SK-N-SH treated with all-trans-retinoic acid at 6 μM for 48 hours (cell line): ENCODE measurements around the gene CDK7.

Experiments
- CREB5 ChIP-seq: fragments of 250-450 bp; sonication (Bioruptor Pico); IDR thresholded peaks from 2 replicates; pipeline ENCODE4 v1.5.1; 2020; ENCODE audit warnings: low read depth, mild to moderate bottlenecking, moderate library complexity
- RARB ChIP-seq: fragments of 250-450 bp; sonication (Bioruptor Pico); IDR thresholded peaks from 2 replicates; pipeline ENCODE4 v1.8.0; 2021; ENCODE audit warnings: mild to moderate bottlenecking, moderate library complexity
- SNAI2 ChIP-seq: fragments of 250-450 bp; sonication (Bioruptor Pico); IDR thresholded peaks from 2 replicates; pipeline ENCODE4 v1.5.0; 2020; ENCODE audit warnings: mild to moderate bottlenecking, moderate library complexity
- TCF4 ChIP-seq: fragments of 250-450 bp; sonication (Bioruptor Pico); IDR thresholded peaks from 2 replicates; pipeline ENCODE4 v1.8.0; 2021; ENCODE audit warnings: mild to moderate bottlenecking, moderate library complexity, borderline replicate concordance
- TOX ChIP-seq: fragments of 250-450 bp; sonication (Bioruptor Pico); IDR thresholded peaks from 2 replicates; pipeline ENCODE4 v1.8.0; 2021; ENCODE audit warnings: mild to moderate bottlenecking, moderate library complexity, borderline replicate concordance
- ZNF8 ChIP-seq: fragments of 450-650 bp; formaldehyde crosslinking; IDR thresholded peaks from 2 replicates; pipeline ENCODE4 v1.5.0; 2020; ENCODE audit warnings: mild to moderate bottlenecking, moderate library complexity
- TF ChIP-seq, protein P1 (sequence below): fragments of 250-450 bp; sonication (Bioruptor Pico); IDR thresholded peaks from 2 replicates; pipeline ENCODE4 v1.5.1; 2021; ENCODE audit warnings: mild to moderate bottlenecking, moderate library complexity

DNA sequence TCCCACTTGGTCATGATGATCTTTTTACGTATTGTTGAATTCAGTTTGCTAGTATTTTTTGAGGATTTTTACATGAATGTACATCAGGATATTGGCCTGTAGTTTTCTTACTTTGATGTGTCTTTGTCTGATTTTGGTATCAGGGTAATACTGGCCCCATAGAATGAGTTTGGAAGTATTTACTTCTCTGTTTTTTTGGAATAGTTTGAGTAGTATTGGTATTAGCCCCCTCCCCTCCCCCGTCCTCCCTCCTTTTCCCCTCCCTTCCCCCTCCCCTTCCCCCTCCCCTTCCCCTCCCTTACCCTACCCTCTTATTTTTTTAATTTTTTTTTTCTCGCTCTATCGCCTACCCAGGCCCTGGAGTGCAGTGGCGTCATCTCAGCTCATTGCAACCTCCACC lies 10.3 kb downstream of the CDK7 start:
- no peak for TF ChIP-seq CREB5 (CRISPR knock-in tag)
- TF ChIP-seq ZNF8 (CRISPR knock-in tag) = no peak
- no peak for TF ChIP-seq SNAI2 (CRISPR knock-in tag)
- TF ChIP-seq TCF4 (CRISPR knock-in tag) = no peak
- TF ChIP-seq RARB (CRISPR knock-in tag) = no peak
- TF ChIP-seq, protein P1, sequence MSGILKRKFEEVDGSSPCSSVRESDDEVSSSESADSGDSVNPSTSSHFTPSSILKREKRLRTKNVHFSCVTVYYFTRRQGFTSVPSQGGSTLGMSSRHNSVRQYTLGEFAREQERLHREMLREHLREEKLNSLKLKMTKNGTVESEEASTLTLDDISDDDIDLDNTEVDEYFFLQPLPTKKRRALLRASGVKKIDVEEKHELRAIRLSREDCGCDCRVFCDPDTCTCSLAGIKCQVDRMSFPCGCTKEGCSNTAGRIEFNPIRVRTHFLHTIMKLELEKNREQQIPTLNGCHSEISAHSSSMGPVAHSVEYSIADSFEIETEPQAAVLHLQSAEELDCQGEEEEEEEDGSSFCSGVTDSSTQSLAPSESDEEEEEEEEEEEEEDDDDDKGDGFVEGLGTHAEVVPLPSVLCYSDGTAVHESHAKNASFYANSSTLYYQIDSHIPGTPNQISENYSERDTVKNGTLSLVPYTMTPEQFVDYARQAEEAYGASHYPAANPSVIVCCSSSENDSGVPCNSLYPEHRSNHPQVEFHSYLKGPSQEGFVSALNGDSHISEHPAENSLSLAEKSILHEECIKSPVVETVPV (CRISPR knock-in tag) = no peak
- TF ChIP-seq TOX (CRISPR knock-in tag) = no peak
